Right lobe of liver (tissue), 6 donors: ENCODE results near the gene PPDPF. TPM values are rescaled to one million over a fixed set of nuclear protein-coding genes. Genes with fewer than 3 reads are reported as not detected.

Experiments used
- ATAC-seq, 4 donors: fragments of 200-7000 bp; cut with Tn5 transposase; one replicate each; pipeline ENCODE4 v1.9.1; 2020; ENCODE audit warnings: mild to moderate bottlenecking in 4 of 4, moderate library complexity in 4 of 4
- DNase-seq, 3 donors: peaks; one replicate each; pipeline ENCODE4 v3.0.0-alpha.2; 2020
- H3K27ac ChIP-seq, 3 donors: fragments of 200-600 bp; one replicate each; pipeline ENCODE4 v1.8.0; 2022
- H3K27me3 ChIP-seq, 2 donors: fragments of 200-600 bp; one replicate each; pipeline ENCODE4 v1.8.0; 2022
- H3K36me3 ChIP-seq, 4 donors: fragments of 200-600 bp; sonication (generic) in 1 of 4; one replicate each; pipeline versions ENCODE4 v1.5.1 to v1.8.0; 2017 to 2022; ENCODE audit warnings: control low read depth in 1 of 4
- H3K4me1 ChIP-seq, 4 donors: fragments of 200-600 bp; sonication (generic) in 1 of 4; one replicate each; pipeline versions ENCODE4 v1.5.1 to v1.8.0; 2017 to 2022; ENCODE audit warnings: control low read depth in 1 of 4
- H3K4me3 ChIP-seq, 3 donors: fragments of 200-600 bp; one replicate each; pipeline ENCODE4 v1.8.0; 2022
- H3K9me3 ChIP-seq, 4 donors: fragments of 200-600 bp; sonication (generic) in 1 of 4; one replicate each; pipeline versions ENCODE4 v1.5.1 to v1.8.0; 2017 to 2022; ENCODE audit warnings: control low read depth in 1 of 4
- CTCF ChIP-seq, 4 donors: fragments of 200-600 bp in 3 of 4; fragments of 450-650 bp in 1 of 4; IDR thresholded peaks; one replicate each; pipeline versions ENCODE4 v1.5.1 to v1.8.0; 2016 to 2022; ENCODE audit warnings: antibody characterized with exemption in 4 of 4, mild to moderate bottlenecking in 2 of 4
- POLR2A ChIP-seq: fragments of 450-650 bp; IDR thresholded peaks from one replicate; pipeline ENCODE4 v1.6.1; 2017; ENCODE audit warnings: antibody characterized with exemption, mild to moderate bottlenecking
- WGBS: methylation state at CpG from one replicate; pipeline ENCODE4 v1.1.6; 2018; ENCODE audit warnings: low coverage, low lambda C conversion rate; ENCODE audit not compliant: insufficient coverage; ENCODE audit errors: missing lambda C conversion rate; 5-methylcytosine and 5-hydroxymethylcytosine counted together
- intact Hi-C, 2 donors: fragments of 100-400 bp; cut with DNase I; formaldehyde crosslinking; loops; one replicate each; pipeline versions ENCODE4 v1.11.2 to v1.14.1; 2022
- total RNA-seq, 6 experiments: library from RNA; depleted of rRNA in 2 of 6; stranded (reverse); fragments of >200 nt in 2 of 6; fragmentation: NEBNext Ultra II Directional in 3 of 6; extraction: Animal tissue kit (Norgen Biotek cat#: 25700) in 3 of 6; gene quantifications; one replicate each; pipeline versions ENCODE4 v1.1.0 to v1.2.4, GENCODE V29; 2016 to 2023
- donor health status: DM: no; HTN: yes; CAD: no.
- donor health status: DM: no; HTN: no; CAD: no.
- donor health status: DM: no; HTN: no; CAD: no.
- donor health status: DM: no; HTN: yes; CAD: no.
- donor health status: DM: no; HTN: yes; CAD: no.

Gene PPDPF
- total RNA-seq, 6 experiments from 2014 or later, result 50.2 to 99.4 (median 76.7) TPM

- WGBS, result 67% methylated on average over 5 of the region's 6 CpGs
- H3K27ac ChIP-seq, result no peak overlapping the region
- H3K4me1 ChIP-seq, result no peaks in the 10 kb centered on the region
- no peak for TF ChIP-seq POLR2A
- TF ChIP-seq CTCF (IDR thresholded peaks at IDR 0.05), result no peak
- no peaks in the 10 kb centered on the region for H3K9me3 ChIP-seq
- ATAC-seq (no peak), DNase-seq (no peak)
- intact Hi-C loops, result loop anchor here in 1 of 2 donors (10.0 kb wide), 1 partner anchor 431 kb away; the partner anchor contains the start of gene SAMD10
- H3K4me3 ChIP-seq, result no peak overlapping the region
- no peaks in the 10 kb centered on the region for H3K27me3 ChIP-seq
- H3K36me3 ChIP-seq, result no peaks in the 10 kb centered on the region
Measured at GRCh38 chr20:63543733-63544132, 23.2 kb downstream of the PPDPF start.

DNA sequence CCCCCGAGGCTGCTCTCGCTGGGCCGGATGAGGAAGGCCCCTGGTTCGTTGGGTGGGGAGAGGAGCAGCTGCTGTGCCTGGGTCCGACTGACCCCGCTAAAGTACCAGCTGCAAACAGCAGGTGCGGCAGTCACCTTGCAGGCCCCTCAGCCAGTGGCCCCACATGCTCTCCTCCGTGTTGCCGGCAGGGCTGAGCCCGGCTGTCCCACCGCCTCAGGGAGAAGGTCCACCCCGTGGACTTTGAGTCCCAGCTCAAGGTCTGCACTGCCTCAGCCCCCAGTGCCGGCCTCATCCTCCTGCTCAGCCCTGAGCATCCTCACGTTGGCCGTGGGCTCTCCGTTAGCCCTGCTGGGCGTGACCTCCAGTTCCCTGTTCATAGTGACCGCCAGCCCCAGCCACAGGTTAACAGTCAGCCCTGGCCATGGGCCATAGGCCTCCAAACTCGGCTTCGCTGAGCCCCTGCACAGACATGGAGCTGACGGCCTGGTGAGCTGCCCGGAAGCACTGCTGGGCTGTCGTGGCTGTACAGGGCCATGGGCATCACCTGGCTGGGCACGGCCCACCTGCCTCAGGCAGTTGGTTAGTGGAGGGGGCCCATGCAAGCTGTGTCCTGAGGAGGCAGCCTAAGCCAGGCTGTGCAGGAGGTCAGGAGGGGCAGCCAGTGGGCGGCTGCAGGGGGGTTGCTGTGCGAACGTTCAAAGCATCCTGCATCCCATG, 23.8 kb downstream of the PPDPF start:
- 48% methylated on average over 5 of the region's 27 CpGs for WGBS
- no peaks in the 10 kb centered on the region for H3K4me1 ChIP-seq
- no peak overlapping the region for H3K27ac ChIP-seq
- H3K36me3 ChIP-seq, result no peaks in the 10 kb centered on the region
- no peak for DNase-seq
- H3K4me3 ChIP-seq, result no peak overlapping the region
- TF ChIP-seq CTCF (IDR thresholded peaks at IDR 0.05) (no peak), POLR2A (no peak)
- H3K9me3 ChIP-seq, result no peaks in the 10 kb centered on the region
- intact Hi-C loops, result loop anchor here in 1 of 2 donors (10.0 kb wide), 1 partner anchor 430 kb away; the partner anchor contains the start of gene SAMD10
- no peaks in the 10 kb centered on the region for H3K27me3 ChIP-seq
- ATAC-seq, result no peak

GRCh38 chr20:63544958-63545516, 24.5 kb downstream of the PPDPF start:
- ATAC-seq, result no peak
- Histone ChIP-seq H3K27ac (no peak overlapping the region), H3K9me3 (no peaks in the 10 kb centered on the region), H3K27me3 (no peaks in the 10 kb centered on the region), H3K36me3 (no peaks in the 10 kb centered on the region), H3K4me1 (no peaks in the 10 kb centered on the region), H3K4me3 (no peak overlapping the region)
- TF ChIP-seq CTCF (IDR thresholded peaks at IDR 0.05), result no peak
- TF ChIP-seq POLR2A, result no peak
- no peak for DNase-seq
- WGBS, result 60% methylated on average over 1 of the region's 19 CpGs
- intact Hi-C loops, result loop anchor here in 1 of 2 donors (10.0 kb wide), 1 partner anchor 430 kb away; the partner anchor contains the start of gene SAMD10

- Histone ChIP-seq H3K27ac (no peak overlapping the region), H3K27me3 (no peaks in the 10 kb centered on the region), H3K36me3 (no peaks in the 10 kb centered on the region), H3K9me3 (no peaks in the 10 kb centered on the region), H3K4me1 (no peaks in the 10 kb centered on the region), H3K4me3 (no peak overlapping the region)
- TF ChIP-seq POLR2A (no peak), CTCF (IDR thresholded peaks at IDR 0.05) (no peak)
- ATAC-seq (no peak), DNase-seq (no peak)
- 0% methylated on average over 1 of the region's 6 CpGs for WGBS
- intact Hi-C loops, result loop anchor here in 1 of 2 donors (10.0 kb wide), 1 partner anchor 429 kb away; the partner anchor contains the start of gene SAMD10
Measured at GRCh38 chr20:63545814-63546213, 25.2 kb downstream of the PPDPF start.
